Mesendoderm (in vitro differentiated cells): ENCODE results near the gene GDF15.
"Not testable (repeated sequence)": the region's sequence is repeated elsewhere in the genome, so short reads cannot be mapped to it uniquely, and the experiment has no call there.

Source experiments
- DNase-seq: peaks from one replicate; pipeline ENCODE4 v3.0.0; 2013
- H2AK5ac ChIP-seq: 2 replicates; pipeline ENCODE4 v1.6.1; 2013; ENCODE audit warnings: low read length, inconsistent platforms
- H2BK120ac ChIP-seq: 2 replicates; pipeline ENCODE4 v1.6.1; 2013; ENCODE audit warnings: low read depth, mild to moderate bottlenecking, low read length, moderate library complexity, mixed read lengths
- H2BK15ac ChIP-seq: replicated peaks from 2 replicates; pipeline ENCODE4 v1.6.1; 2013; ENCODE audit warnings: low read depth, mild to moderate bottlenecking, moderate library complexity
- H2BK5ac ChIP-seq: 2 replicates; pipeline ENCODE4 v1.6.1; 2013; ENCODE audit warnings: low read length, inconsistent platforms
- H3K18ac ChIP-seq: 2 replicates; pipeline ENCODE4 v1.6.1; 2013; ENCODE audit warnings: mild to moderate bottlenecking, low read length, mixed read lengths
- H3K23ac ChIP-seq: one replicate; pipeline ENCODE4 v1.6.1; 2013; ENCODE audit warnings: low read length
- H3K27ac ChIP-seq: 2 replicates; pipeline ENCODE4 v1.5.1; 2013; ENCODE audit warnings: low read depth, mild to moderate bottlenecking, inconsistent platforms, low read length, moderate library complexity
- H3K27me3 ChIP-seq: 2 replicates; pipeline ENCODE4 v1.6.1; 2013; ENCODE audit warnings: low read length, control low read depth, mild to moderate bottlenecking, inconsistent platforms; ENCODE audit not compliant: insufficient read depth, poor library complexity
- H3K36me3 ChIP-seq: 2 replicates; pipeline ENCODE4 v1.6.1; 2013; ENCODE audit warnings: low read length, inconsistent platforms; ENCODE audit not compliant: control insufficient read depth, insufficient read depth
- H3K4ac ChIP-seq: one replicate; pipeline ENCODE4 v1.6.1; 2013; ENCODE audit warnings: low read depth, mild to moderate bottlenecking, low read length, moderate library complexity
- H3K4me1 ChIP-seq: 2 replicates; pipeline ENCODE4 v1.6.1; 2013; ENCODE audit warnings: low read depth, low read length, inconsistent platforms; ENCODE audit not compliant: control insufficient read depth
- H3K4me2 ChIP-seq: 2 replicates; pipeline ENCODE4 v1.6.1; 2013; ENCODE audit warnings: low read length
- H3K4me3 ChIP-seq: 2 replicates; pipeline ENCODE4 v1.5.1; 2013; ENCODE audit warnings: mild to moderate bottlenecking, low read length
- H3K56ac ChIP-seq: one replicate; pipeline ENCODE4 v1.6.1; 2013; ENCODE audit warnings: low read length
- H3K79me1 ChIP-seq: 2 replicates; pipeline ENCODE4 v1.6.1; 2013; ENCODE audit warnings: low read length, inconsistent platforms
- H3K79me2 ChIP-seq: 2 replicates; pipeline ENCODE4 v1.6.1; 2013; ENCODE audit warnings: mild to moderate bottlenecking, low read length; ENCODE audit not compliant: control insufficient read depth, insufficient read depth
- H3K9ac ChIP-seq: 2 replicates; pipeline ENCODE4 v1.6.1; 2013; ENCODE audit warnings: low read length, inconsistent platforms
- H4K5ac ChIP-seq: one replicate; pipeline ENCODE4 v1.6.1; 2013; ENCODE audit warnings: low read length
- H4K8ac ChIP-seq: one replicate; pipeline ENCODE4 v1.6.1; 2013; ENCODE audit warnings: low read depth, mild to moderate bottlenecking, control low read depth, low read length, moderate library complexity
- WGBS: extraction: QIAGEN DNeasy Blood & Tissue Kit; methylation state at CpG from one replicate; pipeline ENCODE4 v1.1.7; 2013; ENCODE audit warnings: low lambda C conversion rate, missing lambda C conversion rate; ENCODE audit not compliant: insufficient coverage; ENCODE audit errors: extremely low coverage; 5-methylcytosine and 5-hydroxymethylcytosine counted together

The GDF15 gene

DNA sequence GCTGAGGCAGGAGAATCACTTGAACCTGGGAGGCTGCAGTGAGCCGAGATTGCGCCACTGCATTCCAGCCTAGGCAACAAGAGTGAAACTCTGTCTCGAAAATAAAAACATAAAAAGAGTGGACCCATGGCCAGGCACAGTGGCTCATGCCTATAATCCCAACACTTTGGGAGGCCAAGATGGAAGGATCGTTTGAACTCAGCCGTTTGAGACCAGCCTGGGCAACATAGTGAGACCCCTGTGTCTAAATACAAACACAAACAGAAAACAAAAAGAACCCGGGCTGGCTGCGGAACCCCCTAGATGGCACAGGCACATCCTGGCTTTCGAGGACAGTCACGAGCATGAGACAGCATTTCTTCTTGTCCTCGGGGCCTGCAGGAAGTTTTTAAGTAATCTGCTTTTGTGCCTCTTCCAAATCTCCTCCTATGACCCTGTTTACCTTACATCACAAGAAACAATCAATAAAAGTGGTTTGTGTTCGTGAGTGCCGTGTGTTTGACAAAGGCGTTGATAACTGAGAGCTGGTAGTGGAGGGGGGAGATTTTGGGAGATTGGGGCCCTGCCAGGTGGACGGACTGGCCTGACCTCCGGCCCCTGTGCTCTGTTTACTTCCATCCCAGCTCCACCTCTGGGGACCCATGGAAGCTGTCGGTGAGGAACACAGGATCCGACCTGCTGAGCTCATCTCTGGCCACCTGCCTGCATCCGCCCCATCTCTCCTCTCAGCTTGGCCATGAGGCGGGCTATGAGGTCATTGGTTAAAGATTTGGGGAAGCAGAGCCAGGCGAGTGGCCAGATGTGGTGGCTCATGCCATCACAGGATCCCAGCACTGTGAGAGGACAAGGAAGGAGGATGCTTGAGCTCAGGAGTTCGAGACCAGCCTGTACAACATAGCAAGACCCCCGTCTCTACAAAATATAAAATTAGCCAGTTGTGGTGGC lies 5.9 kb upstream of the GDF15 start:
- H3K4me2 ChIP-seq, result no peak overlapping the region
- no peak overlapping the region for H2BK15ac ChIP-seq
- H3K79me1 ChIP-seq, result no peaks in the 10 kb centered on the region
- H3K4ac ChIP-seq, result no peak overlapping the region
- no peak overlapping the region for H3K18ac ChIP-seq
- H3K56ac ChIP-seq, result peak overlapping the region; percentile 64
- peak overlapping the region; percentile 38 for H2AK5ac ChIP-seq
- no peak overlapping the region for H4K5ac ChIP-seq
- H3K4me1 ChIP-seq, result no peaks in the 10 kb centered on the region
- peak; percentile 83 for DNase-seq
- peak overlapping the region; percentile 22 for H3K27ac ChIP-seq
- H3K79me2 ChIP-seq, result no peaks in the 10 kb centered on the region
- no peak overlapping the region for H3K9ac ChIP-seq
- H3K4me3 ChIP-seq, result no peak overlapping the region
- no CpG with 5 or more reads among the region's 22 CpGs for WGBS
- H3K36me3 ChIP-seq, result no peaks in the 10 kb centered on the region
- H2BK120ac ChIP-seq, result peak overlapping the region; percentile 45
- H3K23ac ChIP-seq, result no peak overlapping the region
- H4K8ac ChIP-seq, result no peak overlapping the region
- H3K27me3 ChIP-seq, result no peaks in the 10 kb centered on the region
- no peak overlapping the region for H2BK5ac ChIP-seq

DNA sequence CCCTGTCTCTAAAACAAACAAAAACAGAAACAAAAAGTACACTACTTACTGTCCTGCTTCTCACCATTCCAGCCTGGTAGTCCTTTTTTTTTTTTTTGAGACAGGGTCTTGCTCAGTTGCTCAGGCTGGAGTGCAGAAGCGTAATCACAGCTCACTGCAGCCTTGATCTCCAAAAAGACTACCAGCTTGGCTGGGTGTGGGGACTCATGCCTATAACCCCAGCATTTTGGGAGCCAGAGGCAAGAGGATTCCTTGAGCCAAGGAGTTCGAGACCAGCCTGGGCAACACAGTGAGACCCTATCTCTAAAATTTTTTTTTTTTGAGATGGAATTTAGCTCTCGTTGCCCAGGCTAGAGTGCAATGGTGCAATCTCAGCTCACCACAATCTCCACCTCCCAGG lies 5.1 kb upstream of the GDF15 start:
- Histone ChIP-seq H3K23ac (no peak overlapping the region), H3K27me3 (no peaks in the 10 kb centered on the region), H4K5ac (no peak overlapping the region), H3K18ac (no peak overlapping the region), H3K4ac (no peak overlapping the region), H2AK5ac (no peak overlapping the region), H3K4me1 (no peaks in the 10 kb centered on the region), H3K4me3 (no peak overlapping the region), H3K36me3 (no peaks in the 10 kb centered on the region), H3K4me2 (no peak overlapping the region), H3K79me2 (no peaks in the 10 kb centered on the region), H3K27ac (no peak overlapping the region), H2BK15ac (no peak overlapping the region), H4K8ac (no peak overlapping the region), H3K9ac (no peak overlapping the region), H2BK5ac (no peak overlapping the region), H3K56ac (no peak overlapping the region), H3K79me1 (no peaks in the 10 kb centered on the region), H2BK120ac (no peak overlapping the region)
- DNase-seq, result no peak
- WGBS, result no CpG with 5 or more reads among the region's 3 CpGs

DNA sequence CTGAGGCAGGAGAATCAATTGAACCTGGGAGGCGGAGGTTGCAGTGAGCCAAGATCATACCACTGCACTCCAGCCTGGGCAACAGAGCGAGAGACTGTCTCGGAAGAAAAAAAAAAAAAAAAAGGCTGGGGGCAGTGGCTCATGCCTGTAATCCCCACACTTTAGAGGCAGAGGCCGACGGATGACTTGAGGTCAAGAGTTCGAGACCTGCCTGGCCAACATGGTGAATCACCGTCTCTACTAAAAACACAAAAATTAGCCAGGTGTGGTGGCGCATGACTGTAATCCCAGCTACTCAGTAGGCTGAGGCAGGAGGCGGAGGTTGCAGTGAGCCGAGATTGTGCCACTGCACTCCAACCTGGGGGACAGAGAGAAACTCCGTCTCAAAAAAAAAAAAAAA lies 2.3 kb upstream of the GDF15 start:
- H3K9ac ChIP-seq, H2BK15ac ChIP-seq, H3K4ac ChIP-seq, H3K4me1 ChIP-seq, H3K79me2 ChIP-seq, H3K4me3 ChIP-seq, H2BK5ac ChIP-seq, H3K56ac ChIP-seq, H4K8ac ChIP-seq, H2BK120ac ChIP-seq, H2AK5ac ChIP-seq, H3K4me2 ChIP-seq, H3K36me3 ChIP-seq, H4K5ac ChIP-seq, H3K23ac ChIP-seq, H3K79me1 ChIP-seq, DNase-seq, H3K27me3 ChIP-seq, H3K27ac ChIP-seq, H3K18ac ChIP-seq: not testable (repeated sequence)
- WGBS, result no CpG with 5 or more reads among the region's 11 CpGs

GRCh38 chr19:18384775-18385174 lies 1.2 kb upstream of the GDF15 start:
- Histone ChIP-seq H3K79me1 (no peaks in the 10 kb centered on the region), H3K4me1 (no peaks in the 10 kb centered on the region), H2AK5ac (no peak overlapping the region), H3K4ac (peak overlapping the region; percentile 65), H3K79me2 (no peaks in the 10 kb centered on the region), H3K9ac (no peak overlapping the region), H2BK5ac (no peak overlapping the region), H3K4me2 (no peak overlapping the region), H2BK15ac (no peak overlapping the region), H3K27ac (no peak overlapping the region), H4K8ac (no peak overlapping the region), H3K23ac (no peak overlapping the region), H3K18ac (no peak overlapping the region), H3K27me3 (no peaks in the 10 kb centered on the region), H3K56ac (no peak overlapping the region), H3K4me3 (no peak overlapping the region), H2BK120ac (no peak overlapping the region), H4K5ac (no peak overlapping the region), H3K36me3 (no peaks in the 10 kb centered on the region)
- WGBS, result no CpG with 5 or more reads among the region's 7 CpGs
- no peak for DNase-seq

- Histone ChIP-seq H3K23ac (no peak overlapping the region), H3K9ac (no peak overlapping the region), H3K4me2 (no peak overlapping the region), H3K4me3 (no peak overlapping the region), H2BK5ac (no peak overlapping the region), H2BK15ac (no peak overlapping the region), H3K18ac (no peak overlapping the region), H4K5ac (no peak overlapping the region), H2AK5ac (no peak overlapping the region), H3K79me2 (no peaks in the 10 kb centered on the region), H3K56ac (no peak overlapping the region), H3K4me1 (no peaks in the 10 kb centered on the region), H3K27me3 (no peaks in the 10 kb centered on the region), H4K8ac (no peak overlapping the region), H3K79me1 (no peaks in the 10 kb centered on the region), H3K4ac (no peak overlapping the region), H3K27ac (no peak overlapping the region), H3K36me3 (no peaks in the 10 kb centered on the region), H2BK120ac (no peak overlapping the region)
- no peak for DNase-seq
- no CpG with 5 or more reads among the region's 3 CpGs for WGBS
These were observed 641 bp upstream of the GDF15 start for GRCh38 chr19:18385359-18385674.
